Astrocyte of the spinal cord (primary cell): ENCODE data around the gene PYM1.
"Not testable (repeated sequence)": the region's sequence is repeated elsewhere in the genome, so short reads cannot be mapped to it uniquely, and the experiment has no call there.

ENCODE experiments used
- DNase-seq: peaks from one replicate; pipeline ENCODE4 v3.0.0; 2011; ENCODE audit warnings: low read depth, low spot score
- H3K4me3 ChIP-seq: 2 replicates; pipeline ENCODE4 v1.5.1; 2011; ENCODE audit warnings: low read depth, mild to moderate bottlenecking, low read length, moderate library complexity
- in situ Hi-C: cut with HindIII; loops from 2 replicates; pipeline ENCODE4 v1.10.0; 2017; ENCODE audit warnings: low sequenced_read_pairs
- TF ChIP-seq, protein P1 (sequence below): IDR thresholded peaks from 2 replicates; pipeline ENCODE4 v1.5.1; 2012; ENCODE audit warnings: low read depth, mild to moderate bottlenecking, low read length, inconsistent platforms

PYM1 gene

DNA sequence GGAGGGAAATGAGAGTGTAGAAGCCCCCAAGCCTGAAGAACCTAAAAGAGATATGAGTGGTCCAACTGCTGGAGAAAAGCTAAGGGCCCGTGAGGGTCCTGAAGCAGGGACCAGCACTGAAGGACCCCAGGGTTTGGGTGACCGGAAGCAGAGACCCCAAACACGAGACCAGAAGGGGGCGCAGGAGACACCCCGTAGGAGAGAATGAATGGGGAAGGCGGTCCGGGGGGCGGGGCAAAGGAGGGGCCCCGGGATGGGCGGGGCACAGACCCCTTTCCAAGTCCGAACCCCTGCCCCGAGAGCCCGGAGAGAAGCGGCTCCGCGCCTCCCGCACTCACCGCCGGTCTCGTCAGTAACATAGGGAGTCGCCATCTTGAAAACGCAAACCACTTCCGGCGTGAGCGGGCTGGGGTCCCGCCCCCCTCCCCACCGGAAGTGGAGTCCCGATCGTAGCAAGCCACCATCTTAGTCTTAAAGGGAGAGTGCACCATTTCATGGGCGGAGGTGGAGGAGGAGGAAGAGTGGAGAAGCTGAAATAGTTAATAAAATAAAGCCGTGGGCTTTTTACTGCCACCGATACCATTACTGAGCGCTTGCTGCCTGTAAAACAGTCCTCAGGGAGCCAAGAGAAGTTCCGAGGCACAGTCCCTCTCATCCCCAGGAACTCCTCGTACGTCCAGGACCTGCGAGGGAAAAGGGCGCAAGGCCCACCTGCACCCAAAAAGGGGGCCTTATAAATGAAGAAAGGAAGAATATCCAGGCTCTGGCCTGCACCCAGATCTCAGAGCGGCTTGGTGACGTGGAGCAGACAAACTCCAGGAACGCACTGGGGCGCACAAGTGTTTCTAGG, 731 bp downstream of the PYM1 start:
- TF ChIP-seq, protein P1, sequence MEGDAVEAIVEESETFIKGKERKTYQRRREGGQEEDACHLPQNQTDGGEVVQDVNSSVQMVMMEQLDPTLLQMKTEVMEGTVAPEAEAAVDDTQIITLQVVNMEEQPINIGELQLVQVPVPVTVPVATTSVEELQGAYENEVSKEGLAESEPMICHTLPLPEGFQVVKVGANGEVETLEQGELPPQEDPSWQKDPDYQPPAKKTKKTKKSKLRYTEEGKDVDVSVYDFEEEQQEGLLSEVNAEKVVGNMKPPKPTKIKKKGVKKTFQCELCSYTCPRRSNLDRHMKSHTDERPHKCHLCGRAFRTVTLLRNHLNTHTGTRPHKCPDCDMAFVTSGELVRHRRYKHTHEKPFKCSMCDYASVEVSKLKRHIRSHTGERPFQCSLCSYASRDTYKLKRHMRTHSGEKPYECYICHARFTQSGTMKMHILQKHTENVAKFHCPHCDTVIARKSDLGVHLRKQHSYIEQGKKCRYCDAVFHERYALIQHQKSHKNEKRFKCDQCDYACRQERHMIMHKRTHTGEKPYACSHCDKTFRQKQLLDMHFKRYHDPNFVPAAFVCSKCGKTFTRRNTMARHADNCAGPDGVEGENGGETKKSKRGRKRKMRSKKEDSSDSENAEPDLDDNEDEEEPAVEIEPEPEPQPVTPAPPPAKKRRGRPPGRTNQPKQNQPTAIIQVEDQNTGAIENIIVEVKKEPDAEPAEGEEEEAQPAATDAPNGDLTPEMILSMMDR = peak; percentile 82
- in situ Hi-C loops = no loop called here
- H3K4me3 ChIP-seq = peak overlapping the region; percentile 89
- DNase-seq = peak; percentile 97

DNA sequence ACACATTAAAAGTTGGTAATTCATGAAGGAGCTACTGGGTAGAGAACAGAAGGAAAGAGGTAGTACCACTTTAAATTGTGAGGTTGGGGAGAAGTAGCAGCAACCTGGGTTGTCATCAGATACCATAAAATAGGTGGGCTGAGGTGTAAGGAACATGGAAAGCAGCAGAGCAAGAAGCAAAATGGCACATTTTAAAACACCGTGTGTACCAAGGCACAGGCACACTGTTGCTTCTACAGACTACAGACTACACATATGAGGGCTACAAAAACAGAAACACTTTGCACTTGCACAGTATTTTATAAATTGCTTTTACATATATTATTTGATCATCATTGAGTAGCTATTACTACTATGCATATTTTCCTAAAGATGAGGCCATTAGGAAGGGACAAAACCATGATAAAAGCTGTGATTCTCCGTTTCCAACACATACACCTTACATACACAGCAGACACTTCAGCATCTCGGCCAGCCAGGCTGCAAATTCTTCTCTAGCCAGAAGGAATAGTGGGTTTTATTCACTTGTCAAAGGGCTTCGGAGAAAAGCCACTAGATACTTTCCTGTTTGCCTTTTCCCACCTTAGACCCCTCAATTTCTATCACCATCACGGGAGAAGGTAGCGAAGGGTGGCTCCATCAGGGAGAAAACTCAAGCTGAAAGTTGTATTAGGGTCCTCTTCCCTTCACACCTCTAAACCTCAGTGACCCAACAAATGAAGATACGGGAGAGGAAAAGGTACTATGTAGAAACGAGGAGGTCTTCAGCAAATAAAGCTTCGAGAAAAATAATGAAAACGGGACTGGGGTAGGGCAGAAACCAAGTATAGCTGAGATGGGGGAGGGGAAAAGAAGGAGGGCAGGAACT, 1.6 kb downstream of the PYM1 start:
- in situ Hi-C loops = no loop called here
- peak overlapping the region; percentile 89 for H3K4me3 ChIP-seq
- TF ChIP-seq, protein P1 = no peak
- no peak for DNase-seq

DNA sequence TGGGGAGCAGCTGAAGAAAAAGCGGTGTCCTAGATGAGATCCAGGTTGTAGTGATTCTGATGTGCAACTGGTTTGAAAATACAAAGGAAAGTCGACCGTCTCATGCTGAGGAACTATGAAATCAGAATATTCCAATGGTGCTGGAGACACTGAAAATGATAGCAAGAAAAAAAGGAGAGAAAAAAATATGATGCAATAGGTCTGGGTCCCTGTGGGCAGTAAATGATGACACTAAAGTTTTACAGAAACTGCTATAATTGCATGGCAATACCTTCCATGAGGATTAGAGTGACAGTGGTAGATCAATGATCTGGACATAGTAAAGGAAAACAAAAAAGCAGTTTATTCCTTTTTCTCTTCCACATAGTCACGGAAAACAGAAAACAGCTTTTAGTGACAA, 2.3 kb downstream of the PYM1 start:
- in situ Hi-C loops = no loop called here
- no peak for DNase-seq
- H3K4me3 ChIP-seq = no peak overlapping the region
- TF ChIP-seq, protein P1 = no peak

DNA sequence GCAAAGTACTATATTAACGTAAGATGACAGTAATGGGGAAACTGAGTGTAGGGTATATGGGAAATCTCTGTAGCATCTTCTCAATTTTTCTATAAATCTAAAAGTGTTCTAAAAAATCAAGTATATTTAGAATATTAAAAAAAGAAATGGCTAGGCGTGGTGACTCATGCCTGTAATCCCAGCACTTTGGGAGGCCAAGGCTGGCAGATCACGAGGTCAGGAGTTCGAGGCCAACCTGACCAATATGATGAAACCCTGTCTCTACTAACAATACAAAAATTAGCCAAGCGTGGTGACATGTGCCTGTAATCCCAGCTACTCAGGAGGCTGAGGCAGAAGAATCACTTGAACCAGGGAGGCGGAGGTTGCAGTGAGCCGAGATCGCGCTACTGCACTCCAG, 4.0 kb downstream of the PYM1 start:
- DNase-seq, in situ Hi-C loops, H3K4me3 ChIP-seq: not testable (repeated sequence)

DNA sequence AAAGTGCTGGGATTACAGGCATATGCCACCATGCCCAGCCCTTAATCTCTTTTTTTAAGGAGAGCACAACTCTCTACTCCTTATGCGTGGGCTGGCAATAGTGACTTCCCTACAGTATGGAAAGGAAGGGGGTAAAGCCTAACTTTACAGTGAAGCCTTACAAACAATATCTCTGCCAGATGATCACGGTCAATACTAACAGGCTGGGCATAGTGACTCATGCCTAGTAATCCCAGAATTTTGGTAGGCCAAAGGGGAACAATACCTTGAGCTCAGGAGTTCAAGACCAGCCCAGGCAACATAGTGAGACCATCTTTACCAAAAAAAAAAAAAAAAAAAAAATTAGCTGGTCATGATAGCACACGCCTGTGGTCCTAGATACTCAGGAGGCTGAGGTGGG, 5.6 kb downstream of the PYM1 start:
- H3K4me3 ChIP-seq = no peak overlapping the region
- DNase-seq = no peak
- TF ChIP-seq, protein P1 = no peak
- in situ Hi-C loops = no loop called here

DNA sequence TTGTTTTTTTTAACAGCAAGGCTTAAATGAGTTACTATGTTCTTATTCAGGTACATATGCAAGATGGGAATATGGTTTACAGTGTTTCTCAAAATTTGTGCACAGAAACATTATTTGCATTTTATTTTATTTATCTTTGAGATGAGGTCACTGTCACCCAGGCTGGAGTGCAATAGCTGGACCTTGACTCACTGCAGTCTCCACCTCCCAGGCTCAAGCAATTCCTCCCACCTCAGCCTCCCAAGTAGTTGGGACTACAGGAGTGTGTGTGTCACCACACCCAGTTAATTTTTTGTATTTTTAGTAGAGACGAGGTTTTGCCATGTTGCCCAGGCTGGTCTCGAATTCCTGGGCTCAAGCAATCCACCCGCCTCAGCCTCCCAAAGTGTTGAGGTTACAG, 8.7 kb downstream of the PYM1 start:
- in situ Hi-C loops = not testable (repeated sequence)

DNA sequence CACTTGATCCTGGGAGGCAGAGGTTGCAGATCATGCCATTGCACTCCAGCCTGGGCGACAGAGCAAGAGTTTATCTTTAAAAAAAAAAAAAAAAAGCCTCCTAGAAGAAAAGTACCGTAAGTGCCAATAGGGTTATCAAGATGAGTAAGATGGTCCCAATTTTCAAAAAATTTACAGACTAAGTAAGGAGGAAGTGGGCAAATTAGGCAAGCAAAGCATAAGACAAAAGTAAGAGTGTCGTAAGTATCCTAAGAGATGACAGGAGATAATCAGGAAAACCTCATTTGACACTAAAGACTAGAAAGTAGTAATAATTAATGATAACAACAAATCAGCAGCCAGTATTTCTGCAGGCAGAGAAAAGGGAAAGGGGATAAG, 12.2 kb downstream of the PYM1 start:
- in situ Hi-C loops = no loop called here
- no peak overlapping the region for H3K4me3 ChIP-seq
- DNase-seq = no peak
- TF ChIP-seq, protein P1 = no peak

More for the DNA sequence above, 8.7 kb downstream of the PYM1 start:
- not testable (repeated sequence) for H3K4me3 ChIP-seq, DNase-seq
